BLaER1 treated with 17β-estradiol and CSF1 and Interleukin-3, amounts not matched to agents 10 nM and 100 nM (cell line): Measurements from ENCODE around the gene GXYLT2.

Experiments
- H3K27ac ChIP-seq, 11 experiments: shearing (Covaris generic); formaldehyde crosslinking; 2 replicates each; pipeline ENCODE4 v1.8.1; 2022
- H3K27me3 ChIP-seq, 11 experiments: shearing (Covaris generic); formaldehyde crosslinking; 2 replicates each; pipeline ENCODE4 v1.8.1; 2022
- H3K36me3 ChIP-seq, 11 experiments: shearing (Covaris generic); formaldehyde crosslinking; 2 replicates each; pipeline ENCODE4 v1.8.1; 2022
- H3K4me1 ChIP-seq, 10 experiments: shearing (Covaris generic); formaldehyde crosslinking; 2 replicates each; pipeline ENCODE4 v1.8.1; 2022
- H3K4me2 ChIP-seq, 11 experiments: shearing (Covaris generic); formaldehyde crosslinking; 2 replicates each; pipeline ENCODE4 v1.8.1; 2022
- H3K4me3 ChIP-seq, 10 experiments: shearing (Covaris generic); formaldehyde crosslinking; 2 replicates each; pipeline ENCODE4 v1.8.1; 2022
- H3K9ac ChIP-seq, 11 experiments: shearing (Covaris generic); formaldehyde crosslinking; 2 replicates each; pipeline ENCODE4 v1.8.1; 2022
- H3K9me3 ChIP-seq, 11 experiments: shearing (Covaris generic); formaldehyde crosslinking; replicated peaks in 1 of 11; 2 replicates each; pipeline ENCODE4 v1.8.1; 2022
- H4K20me1 ChIP-seq, 11 experiments: shearing (Covaris generic); formaldehyde crosslinking; 2 replicates each; pipeline ENCODE4 v1.8.1; 2022
- Cebpa-rat ChIP-seq, 11 experiments: shearing (Covaris generic); IDR thresholded peaks; 2 replicates each; pipeline ENCODE4 v1.8.1; 2022

The GXYLT2 gene

DNA sequence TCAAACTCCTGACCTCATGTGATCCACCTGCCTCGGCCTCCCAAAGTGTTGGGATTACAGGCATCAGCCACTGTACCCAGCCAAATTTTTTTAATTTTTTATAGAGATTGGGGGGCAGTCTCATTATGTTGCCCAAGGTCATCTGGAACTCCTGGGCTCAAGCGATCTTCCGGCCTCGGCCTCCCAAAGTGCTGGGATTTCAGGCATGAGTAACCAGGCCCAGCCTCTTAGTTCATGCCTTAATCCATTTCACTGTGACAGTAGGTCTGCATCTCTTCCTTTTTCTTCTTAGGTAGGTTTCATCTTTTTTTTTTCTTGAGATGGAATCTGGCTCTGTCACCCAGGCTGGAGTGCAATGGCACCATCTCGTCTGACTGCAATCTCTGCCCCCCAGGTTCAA is 71.5 kb downstream of the GXYLT2 start:
- no peaks in the 10 kb centered on the region for H3K27me3 ChIP-seq
- TF ChIP-seq Cebpa-rat (IDR thresholded peaks at IDR 0.05) = no peak
- no peaks in the 10 kb centered on the region for H3K9me3 ChIP-seq
- H3K27ac ChIP-seq = no peak overlapping the region
- H3K9ac ChIP-seq = no peak overlapping the region
- no peaks in the 10 kb centered on the region for H4K20me1 ChIP-seq
- H3K4me2 ChIP-seq = no peak overlapping the region
- H3K36me3 ChIP-seq = no peaks in the 10 kb centered on the region
- peaks cover 0 to 5% (median 0%) of the 10 kb centered on the region in 10 experiments; a peak in 4 of 20 replicates for H3K4me1 ChIP-seq
- H3K4me3 ChIP-seq = no peak overlapping the region

DNA sequence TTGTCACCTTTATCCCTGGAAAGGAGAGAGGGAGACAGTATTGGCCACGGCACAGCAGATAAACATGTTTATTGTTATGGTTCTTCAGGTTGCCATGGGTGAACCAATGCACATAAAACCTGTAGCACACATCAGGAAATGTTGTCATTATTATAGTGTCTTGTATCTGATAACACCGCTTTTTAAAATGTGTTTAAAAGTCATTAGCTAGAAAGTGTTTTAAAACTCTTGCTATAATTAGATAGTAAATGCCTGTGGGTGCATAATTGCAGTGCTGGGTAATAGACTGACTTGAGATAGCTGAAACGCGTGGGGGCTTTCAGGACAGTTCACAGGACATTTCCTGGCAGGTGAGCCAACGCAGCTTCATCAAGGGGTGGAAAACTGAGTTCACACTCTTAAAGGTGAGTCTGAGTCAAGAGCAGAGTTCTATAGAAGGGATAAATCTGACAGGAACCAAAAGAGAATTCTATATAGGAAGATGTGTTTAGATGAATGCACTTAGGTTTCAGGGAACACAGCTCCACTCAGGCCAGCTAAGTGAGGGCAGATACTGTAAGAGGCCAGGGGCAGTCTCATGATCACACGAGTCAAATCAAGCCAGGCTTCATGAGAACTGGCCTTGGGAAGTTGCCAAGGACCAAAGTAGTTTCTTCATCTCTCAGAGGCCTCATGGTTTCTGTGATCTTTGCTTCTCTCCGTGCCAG is 73.1 kb downstream of the GXYLT2 start:
- Histone ChIP-seq H3K9ac (no peak overlapping the region), H3K9me3 (no peaks in the 10 kb centered on the region), H3K27me3 (no peaks in the 10 kb centered on the region), H3K27ac (no peak overlapping the region), H3K4me3 (no peak overlapping the region), H4K20me1 (no peaks in the 10 kb centered on the region), H3K4me1 (peaks cover 0 to 14% (median 0%) of the 10 kb centered on the region in 10 experiments; a peak in 6 of 20 replicates), H3K4me2 (no peak overlapping the region), H3K36me3 (no peaks in the 10 kb centered on the region)
- TF ChIP-seq Cebpa-rat (IDR thresholded peaks at IDR 0.05) = no peak

DNA sequence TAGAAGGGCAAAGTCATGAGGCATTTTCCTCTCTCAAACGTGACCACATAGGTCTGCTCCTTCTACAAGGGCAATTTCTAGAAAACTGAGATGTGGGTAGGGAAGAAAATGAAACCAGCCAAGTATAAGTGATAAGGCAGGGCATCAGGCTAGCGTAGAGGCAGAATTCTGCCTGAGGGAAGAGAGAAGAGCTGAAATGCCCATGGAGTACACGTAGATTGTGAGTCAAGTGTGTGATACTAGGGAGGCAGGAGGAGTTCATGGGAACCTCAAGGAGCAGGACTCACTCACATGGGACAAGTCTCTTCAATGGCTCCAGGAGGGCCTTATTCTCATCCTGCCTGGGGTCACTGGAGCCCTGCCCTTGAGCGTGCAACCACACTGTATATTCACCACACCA is 73.9 kb downstream of the GXYLT2 start:
- Histone ChIP-seq H3K9ac (no peak overlapping the region), H3K9me3 (no peaks in the 10 kb centered on the region)

DNA sequence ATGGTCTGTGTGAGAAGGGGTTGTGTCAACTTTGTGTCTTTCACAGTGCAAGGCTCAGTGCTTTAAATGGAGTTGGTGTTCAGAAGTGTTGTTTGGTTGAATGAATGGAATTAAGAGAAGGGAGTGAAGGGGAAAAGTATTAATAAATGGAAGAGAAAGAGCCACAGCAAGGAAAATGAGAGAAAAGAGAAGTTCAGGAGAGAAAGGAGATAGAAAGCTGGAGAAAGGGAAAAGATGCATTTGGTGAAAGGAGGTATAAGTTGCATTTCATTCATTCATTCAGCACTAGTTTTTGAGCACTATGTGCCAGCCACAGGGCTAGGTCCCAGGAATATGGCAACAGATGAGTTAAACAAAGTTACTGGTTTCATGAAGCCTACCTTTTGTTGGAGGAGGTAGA is 74.5 kb downstream of the GXYLT2 start:
- no peaks in the 10 kb centered on the region for H3K9me3 ChIP-seq
- H3K27me3 ChIP-seq = no peaks in the 10 kb centered on the region
- peaks cover 0 to 9% (median 0%) of the 10 kb centered on the region in 10 experiments; a peak in 6 of 20 replicates for H3K4me1 ChIP-seq
- no peak overlapping the region for H3K4me3 ChIP-seq
- no peaks in the 10 kb centered on the region for H3K36me3 ChIP-seq
- H3K9ac ChIP-seq = no peak overlapping the region
- no peak overlapping the region for H3K27ac ChIP-seq
- H3K4me2 ChIP-seq = no peak overlapping the region
- H4K20me1 ChIP-seq = no peaks in the 10 kb centered on the region
- no peak for TF ChIP-seq Cebpa-rat (IDR thresholded peaks at IDR 0.05)

More for the DNA sequence above, 73.9 kb downstream of the GXYLT2 start:
- no peaks in the 10 kb centered on the region for H3K36me3 ChIP-seq
- no peak overlapping the region for H3K27ac ChIP-seq
- H4K20me1 ChIP-seq = no peaks in the 10 kb centered on the region
- no peak overlapping the region for H3K4me3 ChIP-seq
- TF ChIP-seq Cebpa-rat (IDR thresholded peaks at IDR 0.05) = no peak
- no peak overlapping the region for H3K4me2 ChIP-seq
- peaks cover 0 to 14% (median 0%) of the 10 kb centered on the region in 10 experiments; a peak in 6 of 20 replicates for H3K4me1 ChIP-seq
- no peaks in the 10 kb centered on the region for H3K27me3 ChIP-seq

DNA sequence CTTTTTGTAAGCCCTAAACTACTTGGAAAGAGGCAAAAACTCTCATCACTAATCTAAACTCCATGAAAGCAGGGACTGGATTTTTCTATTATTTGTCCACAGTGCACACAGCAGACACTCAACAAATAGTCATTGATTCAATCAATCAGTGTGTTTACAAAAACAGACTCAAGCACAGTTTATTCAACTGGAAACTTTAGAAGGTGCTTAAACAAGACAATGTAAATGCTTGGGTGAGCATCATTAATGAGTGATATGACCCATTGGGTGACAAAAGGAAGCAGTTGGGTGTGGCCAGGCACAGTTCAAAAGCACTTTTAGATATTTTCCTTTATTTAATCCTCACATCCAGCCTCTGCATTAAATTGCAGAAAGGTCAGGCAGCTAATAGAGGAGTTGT is 76.8 kb downstream of the GXYLT2 start:
- Histone ChIP-seq H3K36me3 (no peaks in the 10 kb centered on the region), H3K27me3 (no peaks in the 10 kb centered on the region), H3K27ac (no peak overlapping the region), H3K4me2 (peak overlapping the region in 3 of 11 experiments; percentile 22 to 33 (median 29); a peak in 4 of 22 replicates), H3K9ac (no peak overlapping the region), H3K4me3 (no peak overlapping the region), H3K9me3 (no peaks in the 10 kb centered on the region), H4K20me1 (no peaks in the 10 kb centered on the region), H3K4me1 (peaks cover 0 to 9% (median 0%) of the 10 kb centered on the region in 10 experiments; a peak in 6 of 20 replicates)
- no peak for TF ChIP-seq Cebpa-rat (IDR thresholded peaks at IDR 0.05)

DNA sequence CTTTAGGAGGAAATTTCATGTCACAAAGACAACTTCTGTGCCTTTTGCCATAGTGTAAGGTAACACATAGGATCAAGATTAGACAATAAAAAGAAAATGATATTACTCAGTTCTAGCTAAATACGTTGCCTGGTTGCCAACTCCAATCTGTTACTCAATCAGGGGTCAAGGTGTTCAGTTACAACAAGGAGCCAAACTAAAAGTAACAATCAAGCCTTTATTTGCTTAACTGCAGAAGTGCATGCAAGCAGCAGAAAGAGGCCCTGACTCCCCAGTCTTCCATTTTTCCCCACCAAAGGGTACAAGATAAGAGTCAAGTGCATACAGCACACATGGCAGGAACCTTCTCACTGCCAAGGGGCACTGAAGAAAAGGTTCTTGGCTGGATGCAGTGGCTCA is 80.4 kb downstream of the GXYLT2 start:
- peaks cover 0 to 9% (median 0%) of the 10 kb centered on the region in 10 experiments; a peak in 6 of 20 replicates for H3K4me1 ChIP-seq
- H3K9ac ChIP-seq = no peak overlapping the region
- H3K27ac ChIP-seq = no peak overlapping the region
- H3K27me3 ChIP-seq = no peaks in the 10 kb centered on the region
- H4K20me1 ChIP-seq = no peaks in the 10 kb centered on the region
- no peak overlapping the region for H3K4me2 ChIP-seq
- H3K4me3 ChIP-seq = no peak overlapping the region
- no peaks in the 10 kb centered on the region for H3K9me3 ChIP-seq
- no peak for TF ChIP-seq Cebpa-rat (IDR thresholded peaks at IDR 0.05)
- no peaks in the 10 kb centered on the region for H3K36me3 ChIP-seq

DNA sequence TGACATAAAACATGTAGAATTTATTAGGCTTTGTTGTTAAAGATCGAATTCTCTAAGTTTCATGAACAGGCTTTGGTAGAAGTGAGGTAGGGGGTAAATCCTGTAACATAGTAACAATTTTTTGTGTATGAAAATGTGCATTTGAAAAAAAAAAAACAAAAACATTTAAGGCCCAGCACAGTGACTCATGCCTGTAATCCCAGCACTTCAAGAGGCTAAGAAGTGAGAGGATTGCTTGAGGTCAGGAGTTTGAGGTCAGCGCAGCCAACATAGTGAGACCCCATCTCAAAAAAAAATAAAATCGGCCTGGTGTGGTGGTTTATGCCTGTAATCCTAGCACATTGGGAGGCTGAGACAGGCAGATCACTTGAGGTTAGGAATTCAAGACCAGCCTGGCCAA is 81.9 kb downstream of the GXYLT2 start:
- no peak for TF ChIP-seq Cebpa-rat (IDR thresholded peaks at IDR 0.05)
- Histone ChIP-seq H3K27me3 (no peaks in the 10 kb centered on the region), H3K4me3 (no peak overlapping the region), H3K9me3 (no peaks in the 10 kb centered on the region), H3K4me1 (peaks cover 0 to 7% (median 0%) of the 10 kb centered on the region in 10 experiments; a peak in 6 of 20 replicates), H3K27ac (no peak overlapping the region), H3K4me2 (no peak overlapping the region), H3K36me3 (no peaks in the 10 kb centered on the region), H4K20me1 (no peaks in the 10 kb centered on the region), H3K9ac (no peak overlapping the region)

DNA sequence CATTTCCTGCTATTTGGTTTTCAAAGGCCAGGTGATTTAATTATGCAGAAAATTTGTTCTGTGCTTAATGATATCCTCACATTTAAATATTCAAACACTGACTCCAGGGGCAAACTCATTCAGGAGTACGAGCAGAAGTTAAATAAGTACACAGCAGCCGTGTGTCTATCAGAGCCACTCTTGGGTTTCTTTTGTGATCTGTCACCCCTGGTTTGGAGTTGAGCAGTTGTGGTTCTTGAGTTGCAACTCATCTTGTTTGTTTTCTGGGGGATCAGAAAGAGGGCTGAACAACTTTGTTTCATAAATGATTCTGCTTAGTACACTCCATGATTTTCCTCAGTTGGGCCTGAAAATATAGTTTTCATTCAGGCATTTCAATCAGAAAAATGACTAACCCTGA is 83.1 kb downstream of the GXYLT2 start:
- no peak overlapping the region for H3K4me3 ChIP-seq
- TF ChIP-seq Cebpa-rat (IDR thresholded peaks at IDR 0.05) = no peak

DNA sequence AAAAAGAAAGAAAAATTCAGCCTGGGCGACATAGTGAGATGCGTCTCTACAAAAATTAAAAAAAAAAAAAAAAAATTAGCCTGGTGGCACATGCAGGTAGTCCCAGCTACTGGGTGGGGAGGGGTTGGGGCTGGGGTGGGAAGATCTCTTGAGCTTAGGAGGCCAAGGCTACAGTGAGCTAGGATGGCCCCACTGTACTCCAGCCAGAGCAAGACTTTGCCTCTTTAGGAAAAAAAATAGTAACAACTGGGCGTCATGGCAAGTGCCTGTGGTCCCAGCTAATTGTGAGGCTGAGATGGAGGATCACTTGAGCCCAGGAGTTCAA is 84.8 kb downstream of the GXYLT2 start:
- Histone ChIP-seq H4K20me1 (no peaks in the 10 kb centered on the region), H3K4me1 (peaks cover 0 to 6% (median 0%) of the 10 kb centered on the region in 10 experiments; a peak in 3 of 20 replicates), H3K27ac (no peak overlapping the region), H3K4me3 (no peak overlapping the region), H3K9me3 (peaks cover 0 to 4% (median 0%) of the 10 kb centered on the region in 11 experiments; a peak in 2 of 22 replicates), H3K9ac (no peak overlapping the region), H3K4me2 (no peak overlapping the region; a peak in 1 of 22 replicates), H3K36me3 (no peaks in the 10 kb centered on the region), H3K27me3 (no peaks in the 10 kb centered on the region)
- no peak for TF ChIP-seq Cebpa-rat (IDR thresholded peaks at IDR 0.05)

More for the DNA sequence above, 83.1 kb downstream of the GXYLT2 start:
- Histone ChIP-seq H3K9ac (no peak overlapping the region), H3K27me3 (no peaks in the 10 kb centered on the region), H3K36me3 (no peaks in the 10 kb centered on the region), H3K4me1 (no peaks in the 10 kb centered on the region; a peak in 1 of 20 replicates), H3K9me3 (no peaks in the 10 kb centered on the region), H3K27ac (no peak overlapping the region), H3K4me2 (no peak overlapping the region), H4K20me1 (no peaks in the 10 kb centered on the region)
